ENCODE results near the gene TTN. TPM values are rescaled to one million over a fixed set of nuclear protein-coding genes. Genes with fewer than 3 reads are reported as not detected.
A peak's percentile ranks its signal among the peaks of the same experiment; 100 is the strongest.

Gene TTN
- total and polyA plus RNA-seq, 2 experiments from 2014 or later = 12.5 to 15.7 TPM

- ATAC-seq (no peak), DNase-seq (ENCODE audit: low spot score) (no peak)
- no peaks in the 10 kb centered on the region for H3K9me2 ChIP-seq (ENCODE audit: insufficient read depth)
- Mint-ChIP-seq H3K4me1 (peaks cover 16% of the 10 kb centered on the region), H3K27ac (peak overlapping the region; percentile 79; the same call in 1 of the 2 replicates), H3K36me3 (ENCODE audit: low read depth) (no peaks in the 10 kb centered on the region), H3K27me3 (ENCODE audit: insufficient read depth, low read depth, poor library complexity) (no peaks in the 10 kb centered on the region), H3K4me3 (no peak overlapping the region), H3K9me3 (no peaks in the 10 kb centered on the region)
- H4K20me1 ChIP-seq (replicated peaks; ENCODE audit: insufficient read depth) = no peaks in the 10 kb centered on the region
- H2AFZ ChIP-seq = no peak overlapping the region
- H3K4me2 ChIP-seq = no peak overlapping the region
- H3K27me3 ChIP-seq (ENCODE audit: insufficient read depth) = no peaks in the 10 kb centered on the region
- no peaks in the 10 kb centered on the region for H3K79me2 ChIP-seq (replicated peaks; ENCODE audit: insufficient read depth)
- no peak overlapping the region for H3K4me3 ChIP-seq
- peaks cover 11% of the 10 kb centered on the region for H3K4me1 ChIP-seq (ENCODE audit: insufficient read depth)
- H3K36me3 ChIP-seq (ENCODE audit: insufficient read depth) = no peaks in the 10 kb centered on the region; the same call in 1 of the 2 replicates
- TF ChIP-seq EZH2phosphoT487 (IDR thresholded peaks at IDR 0.05; ENCODE audit: unreplicated experiment) = no peak
- TF ChIP-seq CTCF (conservative IDR thresholded peaks at IDR 0.05; ENCODE audit: low read depth in 2 of 2) = no peak
- TF ChIP-seq CREB1 (CRISPR knock-in tag; IDR thresholded peaks at IDR 0.05; ENCODE audit: low read depth) = no peak
- TF ChIP-seq JUNB (IDR thresholded peaks at IDR 0.05; ENCODE audit: unreplicated experiment) = no peak
- TF ChIP-seq EZH2 (IDR thresholded peaks at IDR 0.05; ENCODE audit: low read depth, unreplicated experiment) = no peak
- no peak for TF ChIP-seq NANOG (IDR thresholded peaks at IDR 0.05; ENCODE audit: borderline replicate concordance)
- TF ChIP-seq ZNF114 (CRISPR knock-in tag; IDR thresholded peaks at IDR 0.05) = no peak
- no peak for TF ChIP-seq STAT1 (IDR thresholded peaks at IDR 0.05; ENCODE audit: unreplicated experiment)
- no peak for TF ChIP-seq POLR2AphosphoS5 (IDR thresholded peaks at IDR 0.05; ENCODE audit: low read depth)
- no peak for TF ChIP-seq REST (IDR thresholded peaks at IDR 0.05; ENCODE audit: unreplicated experiment)
- TF ChIP-seq ZNF331 (CRISPR knock-in tag; IDR thresholded peaks at IDR 0.05; ENCODE audit: low read depth) = no peak
- TF ChIP-seq ETS1 (IDR thresholded peaks at IDR 0.05) = no peak
- TF ChIP-seq ZNF462 (CRISPR knock-in tag; IDR thresholded peaks at IDR 0.05) = no peak
- no peak overlapping the region for H3K27ac ChIP-seq (ENCODE audit: low read depth)
- no peaks in the 10 kb centered on the region for H3F3A ChIP-seq (replicated peaks; ENCODE audit: low read depth)
Observed at GRCh38 chr2:178787155-178787554, 20.1 kb downstream of the TTN start.
